Kasumi-1 (cell line): Measurements from ENCODE around the gene NRCAM.
"Not testable (repeated sequence)": the region's sequence is repeated elsewhere in the genome, so short reads cannot be mapped to it uniquely, and the experiment has no call there.

Experiments
- DNase-seq, 2 experiments: peaks; one replicate each; lab custom pipeline; 2025; lab: John Stamatoyannopoulos, UW

NRCAM gene

GRCh38 chr7:108340856-108341411, 115.3 kb downstream of the NRCAM start:
- DNase-seq: no peak

- DNase-seq: not testable (repeated sequence)
Measured at GRCh38 chr7:108340406-108340805, 115.8 kb downstream of the NRCAM start.

GRCh38 chr7:108335269-108335918, 120.8 kb downstream of the NRCAM start:
- DNase-seq: no peak

- no peak for DNase-seq
Measured at GRCh38 chr7:108332937-108333336, 123.3 kb downstream of the NRCAM start.

GRCh38 chr7:108331971-108332370, 124.3 kb downstream of the NRCAM start:
- DNase-seq: no peak

GRCh38 chr7:108330227-108330626, 126.0 kb downstream of the NRCAM start:
- DNase-seq: no peak

GRCh38 chr7:108329514-108329913, 126.7 kb downstream of the NRCAM start:
- DNase-seq: no peak

GRCh38 chr7:108328174-108328651, 128.0 kb downstream of the NRCAM start:
- DNase-seq: no peak

- DNase-seq: no peak
Measured at GRCh38 chr7:108327353-108327752, 128.9 kb downstream of the NRCAM start.

GRCh38 chr7:108326938-108327337, 129.3 kb downstream of the NRCAM start:
- no peak for DNase-seq

- DNase-seq: no peak
Measured at GRCh38 chr7:108324053-108325038, 131.9 kb downstream of the NRCAM start.

GRCh38 chr7:108322925-108323832, 133.1 kb downstream of the NRCAM start:
- DNase-seq: no peak

GRCh38 chr7:108322046-108322445, 134.2 kb downstream of the NRCAM start:
- DNase-seq: no peak

GRCh38 chr7:108321359-108321758, 134.9 kb downstream of the NRCAM start:
- DNase-seq: no peak

- no peak for DNase-seq
Measured at GRCh38 chr7:108316708-108317107, 139.5 kb downstream of the NRCAM start.

GRCh38 chr7:108314551-108314950, 141.7 kb downstream of the NRCAM start:
- DNase-seq: no peak

GRCh38 chr7:108314049-108314448, 142.2 kb downstream of the NRCAM start:
- DNase-seq: no peak

- no peak for DNase-seq
Measured at GRCh38 chr7:108313086-108313485, 143.2 kb downstream of the NRCAM start.

GRCh38 chr7:108311446-108312168, 144.6 kb downstream of the NRCAM start:
- no peak for DNase-seq

GRCh38 chr7:108310351-108310750, 145.9 kb downstream of the NRCAM start:
- no peak for DNase-seq

GRCh38 chr7:108308903-108309302, 147.3 kb downstream of the NRCAM start:
- no peak for DNase-seq
